H9 (cell line): ENCODE data around the gene CACNG6. TPM values are rescaled to one million over a fixed set of nuclear protein-coding genes. Genes with fewer than 3 reads are reported as not detected.

Source experiments
- DNase-seq: peaks from one replicate; pipeline ENCODE4 v3.0.0-alpha.2; 2017
- H2AFZ ChIP-seq: one replicate; pipeline ENCODE4 v1.6.1; 2013; ENCODE audit warnings: mild to moderate bottlenecking, low read length, control low read depth, moderate library complexity
- H2AK5ac ChIP-seq: 2 replicates; pipeline ENCODE4 v1.6.1; 2013; ENCODE audit warnings: low read length, control low read depth, mixed read lengths; ENCODE audit not compliant: insufficient read length
- H2BK120ac ChIP-seq: one replicate; pipeline ENCODE4 v1.6.1; 2013; ENCODE audit warnings: low read depth, mild to moderate bottlenecking, low read length, control low read depth, inconsistent platforms; ENCODE audit not compliant: poor library complexity, severe bottlenecking
- H2BK12ac ChIP-seq: 2 replicates; pipeline ENCODE4 v1.6.1; 2013; ENCODE audit warnings: low read length, control low read depth, mixed read lengths, low read depth; ENCODE audit not compliant: insufficient read length
- H2BK15ac ChIP-seq: 2 replicates; pipeline ENCODE4 v1.6.1; 2013; ENCODE audit warnings: low read depth, low read length, control low read depth
- H2BK20ac ChIP-seq: one replicate; pipeline ENCODE4 v1.6.1; 2013; ENCODE audit warnings: low read depth, mild to moderate bottlenecking, low read length, control low read depth, inconsistent platforms; ENCODE audit not compliant: poor library complexity, severe bottlenecking
- H2BK5ac ChIP-seq: 2 replicates; pipeline ENCODE4 v1.6.1; 2013; ENCODE audit warnings: low read length, control low read depth, mixed read lengths; ENCODE audit not compliant: insufficient read length
- H3K14ac ChIP-seq: 2 replicates; pipeline ENCODE4 v1.6.1; 2013; ENCODE audit warnings: low read length, control low read depth; ENCODE audit not compliant: insufficient read depth
- H3K18ac ChIP-seq: 2 replicates; pipeline ENCODE4 v1.6.1; 2013; ENCODE audit warnings: low read depth, mild to moderate bottlenecking, mixed read lengths, low read length, control low read depth; ENCODE audit not compliant: insufficient read length
- H3K23ac ChIP-seq: 2 replicates; pipeline ENCODE4 v1.6.1; 2013; ENCODE audit warnings: low read length, control low read depth, mixed read lengths, low read depth; ENCODE audit not compliant: insufficient read length
- H3K23me2 ChIP-seq: 2 replicates; pipeline ENCODE4 v1.6.1; 2013; ENCODE audit warnings: low read depth, mild to moderate bottlenecking, mixed read lengths, low read length, control low read depth; ENCODE audit not compliant: insufficient read length, poor library complexity, severe bottlenecking
- H3K27ac ChIP-seq: 2 replicates; pipeline ENCODE4 v1.5.1; 2013; ENCODE audit warnings: low read length, control low read depth, mixed read lengths, low read depth; ENCODE audit not compliant: insufficient read length
- H3K27me3 ChIP-seq: 2 replicates; pipeline ENCODE4 v1.6.1; 2013; ENCODE audit warnings: low read length, control low read depth, inconsistent platforms; ENCODE audit not compliant: insufficient read depth
- H3K4ac ChIP-seq: 2 replicates; pipeline ENCODE4 v1.6.1; 2013; ENCODE audit warnings: low read depth, mild to moderate bottlenecking, control low read depth, inconsistent platforms, low read length, moderate library complexity
- H3K4me1 ChIP-seq: 2 replicates; pipeline ENCODE4 v1.6.1; 2013; ENCODE audit warnings: low read length, control low read depth, inconsistent platforms; ENCODE audit not compliant: insufficient read depth
- H3K4me2 ChIP-seq: 2 replicates; pipeline ENCODE4 v1.6.1; 2013; ENCODE audit warnings: low read length, control low read depth, mixed read lengths; ENCODE audit not compliant: insufficient read length, insufficient read depth
- H3K56ac ChIP-seq: 2 replicates; pipeline ENCODE4 v1.6.1; 2013; ENCODE audit warnings: low read depth, mild to moderate bottlenecking, mixed read lengths, low read length, control low read depth; ENCODE audit not compliant: insufficient read length
- H3K79me1 ChIP-seq: 2 replicates; pipeline ENCODE4 v1.6.1; 2013; ENCODE audit warnings: low read depth, mild to moderate bottlenecking, moderate library complexity, low read length, control low read depth, inconsistent platforms; ENCODE audit not compliant: insufficient read depth, poor library complexity, severe bottlenecking
- H3K79me2 ChIP-seq: 2 replicates; pipeline ENCODE4 v1.6.1; 2013; ENCODE audit warnings: low read length, control low read depth, inconsistent platforms; ENCODE audit not compliant: insufficient read depth
- H3K9ac ChIP-seq: 2 replicates; pipeline ENCODE4 v1.6.1; 2013; ENCODE audit warnings: low read length, control low read depth, mixed read lengths; ENCODE audit not compliant: insufficient read length; ENCODE audit errors: extremely low read depth
- H3K9me3 ChIP-seq: one replicate; pipeline ENCODE4 v1.6.1; 2013; ENCODE audit warnings: low read depth, low read length, inconsistent platforms; ENCODE audit not compliant: control insufficient read depth
- H3T11ph ChIP-seq: one replicate; pipeline ENCODE4 v1.6.1; 2013; ENCODE audit warnings: mild to moderate bottlenecking, low read length, control low read depth, inconsistent platforms
- H4K20me1 ChIP-seq: one replicate; pipeline ENCODE4 v1.6.1; 2013; ENCODE audit not compliant: control insufficient read depth, insufficient read length, insufficient read depth
- H4K5ac ChIP-seq: 2 replicates; pipeline ENCODE4 v1.6.1; 2013; ENCODE audit warnings: low read depth, mild to moderate bottlenecking, mixed read lengths, low read length, control low read depth; ENCODE audit not compliant: insufficient read length
- H4K8ac ChIP-seq: replicated peaks from 2 replicates; pipeline ENCODE4 v1.6.1; 2013; ENCODE audit warnings: low read length, control low read depth, mixed read lengths, low read depth; ENCODE audit not compliant: insufficient read length
- H4K91ac ChIP-seq: 2 replicates; pipeline ENCODE4 v1.6.1; 2013; ENCODE audit warnings: low read depth, mild to moderate bottlenecking, moderate library complexity, mixed read lengths, low read length, control low read depth; ENCODE audit not compliant: insufficient read length
- H3K27ac Mint-ChIP-seq, 3 experiments: 2 replicates in 2 of 3; 3 replicates in 1 of 3; pipeline ENCODE4 v1.8.0; 2020 to 2021; ENCODE audit warnings: mixed read lengths in 3 of 3, mild to moderate bottlenecking in 1 of 3, moderate library complexity in 1 of 3
- H3K27me3 Mint-ChIP-seq: 2 replicates; pipeline ENCODE4 v1.8.0; 2021; ENCODE audit warnings: low read depth, mild to moderate bottlenecking, moderate library complexity, mixed read lengths
- H3K36me3 Mint-ChIP-seq, 3 experiments: 2 replicates in 2 of 3; 3 replicates in 1 of 3; pipeline ENCODE4 v1.8.0; 2020 to 2021; ENCODE audit warnings: low read depth in 3 of 3, mixed read lengths in 3 of 3; ENCODE audit not compliant: insufficient read depth in 1 of 3
- H3K4me1 Mint-ChIP-seq, 2 experiments: 2 replicates each; pipeline ENCODE4 v1.8.0; 2020; ENCODE audit warnings: mixed read lengths in 2 of 2
- H3K4me3 Mint-ChIP-seq, 2 experiments: 2 replicates in 1 of 2; 3 replicates in 1 of 2; pipeline ENCODE4 v1.8.0; 2020 to 2021; ENCODE audit warnings: mild to moderate bottlenecking in 2 of 2, mixed read lengths in 2 of 2, moderate library complexity in 1 of 2
- H3K9me3 Mint-ChIP-seq, 2 experiments: 2 replicates in 1 of 2; 3 replicates in 1 of 2; pipeline ENCODE4 v1.8.0; 2020; ENCODE audit warnings: mild to moderate bottlenecking in 2 of 2, mixed read lengths in 2 of 2, moderate library complexity in 1 of 2
- CTCF ChIP-seq: fragments of 200-600 bp; sonication (generic); conservative IDR thresholded peaks from 3 replicates; pipeline ENCODE4 v1.8.0; 2021; ENCODE audit warnings: antibody characterized with exemption, mild to moderate bottlenecking
- WGBS: extraction: QIAGEN DNeasy Blood & Tissue Kit; methylation state at CpG from one replicate; pipeline ENCODE4 v1.1.7; 2013; ENCODE audit warnings: missing lambda C conversion rate, low lambda C conversion rate, mixed read lengths; ENCODE audit not compliant: insufficient read length; ENCODE audit errors: extremely low coverage; 5-methylcytosine and 5-hydroxymethylcytosine counted together
- total RNA-seq: library from RNA; stranded (reverse); gene quantifications from 2 replicates; pipeline ENCODE4 v1.2.1, GENCODE V29; 2021

CACNG6 gene
- total RNA-seq, 1 experiment from 2014 or later = 1.6 TPM

GRCh38 chr19:54040003-54040402 is 48.6 kb downstream of the CACNG6 start:
- Histone ChIP-seq H2BK12ac (no peak overlapping the region), H3K4me2 (no peak overlapping the region), H3K14ac (no peak overlapping the region), H3K27me3 (no peaks in the 10 kb centered on the region), H3K79me1 (no peaks in the 10 kb centered on the region), H4K91ac (no peak overlapping the region), H2AK5ac (no peak overlapping the region), H3K56ac (no peak overlapping the region), H3K23ac (no peak overlapping the region), H4K5ac (no peak overlapping the region), H3K18ac (no peak overlapping the region), H3K9me3 (no peaks in the 10 kb centered on the region), H2AFZ (no peak overlapping the region), H2BK120ac (no peak overlapping the region), H4K8ac (no peak overlapping the region), H3K27ac (no peak overlapping the region), H3K4ac (no peak overlapping the region), H3K79me2 (no peaks in the 10 kb centered on the region), H4K20me1 (no peaks in the 10 kb centered on the region), H2BK5ac (no peak overlapping the region), H3K23me2 (no peaks in the 10 kb centered on the region), H3K9ac (no peak overlapping the region), H3T11ph (no peak overlapping the region), H2BK20ac (no peak overlapping the region), H2BK15ac (no peak overlapping the region), H3K4me1 (peaks cover 4% of the 10 kb centered on the region; the same call in 1 of the 2 replicates)
- H3K4me1 Mint-ChIP-seq = peaks cover 39 to 40% of the 10 kb centered on the region in 2 experiments
- H3K27ac Mint-ChIP-seq = no peak overlapping the region
- no peak for TF ChIP-seq CTCF
- DNase-seq = no peak
- no CpG with 5 or more reads among the region's 4 CpGs for whole genome bisulfite sequencing
- H3K27me3 Mint-ChIP-seq = peaks cover 7% of the 10 kb centered on the region; the same call in 1 of the 2 replicates
- H3K9me3 Mint-ChIP-seq = peaks cover 0 to 2% of the 10 kb centered on the region in 2 experiments; a peak in 1 of 5 replicates
- no peaks in the 10 kb centered on the region for H3K36me3 Mint-ChIP-seq
- no peak overlapping the region for H3K4me3 Mint-ChIP-seq
